SK-N-SH (cell line): ENCODE measurements around the gene ZBED5. TPM values are rescaled to one million over a fixed set of nuclear protein-coding genes. Genes with fewer than 3 reads are reported as not detected.

Experiments
- CTCF ChIA-PET: fragments of 300-600, 350-600 bp; formaldehyde crosslinking; extraction: SDS; loops from one replicate; lab custom pipeline; 2021; lab: Yijun Ruan, JAX
- POLR2A ChIA-PET: fragments of 350-600 bp; sonication (Branson Sonifier 250); formaldehyde crosslinking; extraction: SDS; loops from one replicate; lab custom pipeline; 2020; ENCODE audit warnings: antibody characterized with exemption, inconsistent platforms; lab: Yijun Ruan, JAX
- DNase-seq: peaks from one replicate; pipeline ENCODE4 v3.0.0; 2012
- H2AFZ ChIP-seq: fragments of 200-600 bp; sonication (generic); 2 replicates; pipeline ENCODE4 v1.8.1; 2016; ENCODE audit warnings: antibody characterized with exemption, mild to moderate bottlenecking, low read depth
- H3F3A ChIP-seq: fragments of 200-600 bp; sonication (generic); replicated peaks from 2 replicates; pipeline ENCODE3; 2016; ENCODE audit warnings: antibody characterized with exemption, mild to moderate bottlenecking; ENCODE audit not compliant: insufficient read depth
- H3K27ac ChIP-seq, 2 experiments: fragments of 200-500 bp in 1 of 2; fragments of 200-600 bp in 1 of 2; sonication (Bioruptor generic) in 1 of 2; sonication (generic), shearing (Covaris generic) in 1 of 2; 2 replicates each; pipeline versions ENCODE4 v1.5.1 to v1.6.1; 2014 to 2016; ENCODE audit warnings: low read depth in 2 of 2, inconsistent platforms in 1 of 2, low read length in 1 of 2, mild to moderate bottlenecking in 1 of 2, mixed read lengths in 1 of 2
- H3K27me3 ChIP-seq: fragments of 200-600 bp; sonication (generic), shearing (Covaris generic); 2 replicates; pipeline ENCODE4 v1.6.1; 2016; ENCODE audit warnings: mixed run types; ENCODE audit not compliant: insufficient read depth
- H3K36me3 ChIP-seq, 2 experiments: fragments of 200-500 bp in 1 of 2; fragments of 200-600 bp in 1 of 2; sonication (Bioruptor generic) in 1 of 2; sonication (generic) in 1 of 2; replicated peaks in 1 of 2; 2 replicates each; pipeline versions ENCODE3 to v1.5.1; 2014 to 2016; ENCODE audit warnings: low read length in 1 of 2, mild to moderate bottlenecking in 1 of 2; ENCODE audit not compliant: insufficient read depth in 2 of 2, control insufficient read depth in 1 of 2
- H3K4me1 ChIP-seq, 2 experiments: fragments of 200-500 bp in 1 of 2; fragments of 200-600 bp in 1 of 2; sonication (Bioruptor generic) in 1 of 2; sonication (generic), shearing (Covaris generic) in 1 of 2; 2 replicates each; pipeline versions ENCODE4 v1.5.1 to v1.6.1; 2014 to 2016; ENCODE audit warnings: low read depth in 1 of 2, low read length in 1 of 2, mixed run types in 1 of 2; ENCODE audit not compliant: insufficient read depth in 2 of 2, control insufficient read depth in 1 of 2
- H3K4me2 ChIP-seq: fragments of 200-600 bp; sonication (generic), shearing (Covaris generic); 2 replicates; pipeline ENCODE4 v1.6.1; 2017; ENCODE audit warnings: mixed run types
- H3K4me3 ChIP-seq, 2 experiments: fragments of 200-500 bp in 1 of 2; fragments of 200-600 bp in 1 of 2; sonication (Bioruptor generic) in 1 of 2; sonication (generic), shearing (Covaris generic) in 1 of 2; 2 replicates each; pipeline versions ENCODE4 v1.5.1 to v1.8.1; 2014 to 2016; ENCODE audit warnings: low read depth in 2 of 2, inconsistent platforms in 1 of 2, low read length in 1 of 2, mild to moderate bottlenecking in 1 of 2, mixed read lengths in 1 of 2, moderate library complexity in 1 of 2
- H3K79me2 ChIP-seq: fragments of 200-600 bp; sonication (generic); 2 replicates; pipeline ENCODE4 v1.8.1; 2017; ENCODE audit warnings: mild to moderate bottlenecking; ENCODE audit not compliant: insufficient read depth
- H3K9ac ChIP-seq: fragments of 200-600 bp; sonication (generic); 2 replicates; pipeline ENCODE4 v1.6.1; 2017; ENCODE audit warnings: mixed run types
- H3K9me2 ChIP-seq: fragments of 200-600 bp; sonication (generic); 2 replicates; pipeline ENCODE4 v1.6.1; 2017; ENCODE audit warnings: mixed run types
- H3K9me3 ChIP-seq: fragments of 200-600 bp; sonication (generic); 2 replicates; pipeline ENCODE4 v1.6.1; 2017; ENCODE audit warnings: mixed run types, mild to moderate bottlenecking, moderate library complexity
- H4K20me1 ChIP-seq: fragments of 200-600 bp; sonication (generic); 2 replicates; pipeline ENCODE4 v1.6.1; 2017; ENCODE audit warnings: mild to moderate bottlenecking, mixed run types; ENCODE audit not compliant: insufficient read depth
- CHD2 ChIP-seq: fragments of 150-350 bp; IDR thresholded peaks from 2 replicates; pipeline ENCODE4 v1.6.1; 2018; ENCODE audit warnings: low read length; ENCODE audit not compliant: partially characterized antibody
- EP300 ChIP-seq, 2 experiments: IDR thresholded peaks; 2 replicates each; pipeline versions ENCODE4 v1.4.0 to v1.6.1; 2012; ENCODE audit warnings: borderline replicate concordance in 1 of 2, low read depth in 1 of 2, low read length in 1 of 2
- EZH2phosphoT487 ChIP-seq: fragments of 200-600 bp; sonication (generic); IDR thresholded peaks from 2 replicates; pipeline ENCODE4 v1.6.1; 2017; ENCODE audit warnings: low read depth, mixed run types, mild to moderate bottlenecking, antibody characterized with exemption, moderate library complexity, borderline replicate concordance
- FOXM1 ChIP-seq: IDR thresholded peaks from 2 replicates; pipeline ENCODE4 v1.4.0; 2012; ENCODE audit warnings: low read depth, mild to moderate bottlenecking
- MEF2A ChIP-seq: IDR thresholded peaks from 2 replicates; pipeline ENCODE4 v1.4.0; 2012; ENCODE audit warnings: low read depth, borderline replicate concordance
- MXI1 ChIP-seq: IDR thresholded peaks from 2 replicates; pipeline ENCODE4 v1.6.1; 2012; ENCODE audit warnings: mild to moderate bottlenecking, low read depth, low read length, improper control_type of control experiment
- NFIC ChIP-seq: IDR thresholded peaks from 2 replicates; pipeline ENCODE4 v1.4.0; 2012; ENCODE audit warnings: borderline replicate concordance
- NRF1 ChIP-seq: IDR thresholded peaks from 2 replicates; pipeline ENCODE4 v1.6.1; 2012; ENCODE audit warnings: low read depth, mild to moderate bottlenecking, low read length
- POLR2AphosphoS5 ChIP-seq: IDR thresholded peaks from 2 replicates; pipeline ENCODE4 v1.6.1; 2012; ENCODE audit warnings: low read depth, low read length
- RAD21 ChIP-seq: IDR thresholded peaks from 2 replicates; pipeline ENCODE4 v1.6.1; 2012; ENCODE audit warnings: mild to moderate bottlenecking, low read length
- RCOR1 ChIP-seq: fragments of 150-350 bp; IDR thresholded peaks from 2 replicates; pipeline ENCODE4 v1.6.1; 2017; ENCODE audit warnings: antibody characterized with exemption, low read length
- SIN3A ChIP-seq: IDR thresholded peaks from 2 replicates; pipeline ENCODE4 v1.6.1; 2012; ENCODE audit warnings: low read depth, mild to moderate bottlenecking, low read length, moderate library complexity, borderline replicate concordance
- SMC3 ChIP-seq: IDR thresholded peaks from 2 replicates; pipeline ENCODE4 v1.6.1; 2012; ENCODE audit warnings: low read depth, low read length, improper control_type of control experiment
- TEAD4 ChIP-seq: IDR thresholded peaks from 2 replicates; pipeline ENCODE4 v1.4.0; 2012; ENCODE audit warnings: mild to moderate bottlenecking, borderline replicate concordance; ENCODE audit not compliant: insufficient read depth
- WGBS: methylation state at CpG from one replicate; pipeline ENCODE4 v1.1.6; 2017; ENCODE audit warnings: low lambda C conversion rate; 5-methylcytosine and 5-hydroxymethylcytosine counted together
- polyA plus RNA-seq, 3 experiments: library from polyadenylated mRNA; depleted of rRNA; stranded (reverse); fragments of >200 nt; gene quantifications; 2 replicates each; pipeline ENCODE4 v1.2.3, GENCODE V29; 2012
- TF ChIP-seq, protein P1 (sequence below): fragments of 200-600 bp; sonication (generic); IDR thresholded peaks from 2 replicates; pipeline ENCODE4 v1.6.1; 2017; ENCODE audit warnings: antibody characterized with exemption, mild to moderate bottlenecking, moderate library complexity
- TF ChIP-seq, protein P2 (sequence below): IDR thresholded peaks from 2 replicates; pipeline ENCODE4; 2012
- TF ChIP-seq, protein P3 (sequence below): IDR thresholded peaks from 2 replicates; pipeline ENCODE4 v1.6.1; 2012; ENCODE audit warnings: mild to moderate bottlenecking, low read depth, low read length, moderate library complexity

The ZBED5 gene
- polyA plus RNA-seq, 1 of the 3 experiments (the other 2 are of a cell fraction), result 23.5 TPM

DNA sequence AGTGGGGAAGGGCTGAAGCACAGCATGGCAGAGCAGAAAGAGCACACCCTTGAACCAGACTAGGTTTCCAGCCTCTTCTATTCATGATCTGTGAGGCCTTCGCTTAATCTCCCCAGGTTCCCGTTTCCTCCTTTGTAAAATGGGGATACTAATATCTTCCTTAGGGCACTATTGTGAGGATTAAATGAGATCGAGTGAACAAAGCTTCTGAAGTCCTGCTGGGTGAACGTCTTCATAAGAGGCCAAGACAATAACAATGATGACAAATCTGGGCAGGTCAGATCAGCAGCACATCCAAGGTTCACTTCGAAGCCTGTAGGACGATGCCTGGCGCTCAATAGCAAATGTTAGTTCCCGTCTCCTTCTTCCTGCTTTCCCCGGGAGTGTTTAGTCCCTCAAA is 38.6 kb upstream of the ZBED5 start:
- 87% methylated on average over 9 of the region's 9 CpGs for WGBS
- Histone ChIP-seq H3K4me2 (no peak overlapping the region), H4K20me1 (no peaks in the 10 kb centered on the region), H3K79me2 (no peaks in the 10 kb centered on the region), H3K27ac (no peak overlapping the region), H3K9me3 (no peaks in the 10 kb centered on the region), H3K9ac (no peak overlapping the region), H3K4me1 (peaks cover 21 to 29% of the 10 kb centered on the region in 2 experiments; a peak in 3 of 4 replicates), H3K36me3 (no peaks in the 10 kb centered on the region), H3K27me3 (no peaks in the 10 kb centered on the region), H3K4me3 (no peak overlapping the region), H3F3A (peaks cover 33% of the 10 kb centered on the region), H2AFZ (no peak overlapping the region), H3K9me2 (no peaks in the 10 kb centered on the region)
- TF ChIP-seq, protein P1, sequence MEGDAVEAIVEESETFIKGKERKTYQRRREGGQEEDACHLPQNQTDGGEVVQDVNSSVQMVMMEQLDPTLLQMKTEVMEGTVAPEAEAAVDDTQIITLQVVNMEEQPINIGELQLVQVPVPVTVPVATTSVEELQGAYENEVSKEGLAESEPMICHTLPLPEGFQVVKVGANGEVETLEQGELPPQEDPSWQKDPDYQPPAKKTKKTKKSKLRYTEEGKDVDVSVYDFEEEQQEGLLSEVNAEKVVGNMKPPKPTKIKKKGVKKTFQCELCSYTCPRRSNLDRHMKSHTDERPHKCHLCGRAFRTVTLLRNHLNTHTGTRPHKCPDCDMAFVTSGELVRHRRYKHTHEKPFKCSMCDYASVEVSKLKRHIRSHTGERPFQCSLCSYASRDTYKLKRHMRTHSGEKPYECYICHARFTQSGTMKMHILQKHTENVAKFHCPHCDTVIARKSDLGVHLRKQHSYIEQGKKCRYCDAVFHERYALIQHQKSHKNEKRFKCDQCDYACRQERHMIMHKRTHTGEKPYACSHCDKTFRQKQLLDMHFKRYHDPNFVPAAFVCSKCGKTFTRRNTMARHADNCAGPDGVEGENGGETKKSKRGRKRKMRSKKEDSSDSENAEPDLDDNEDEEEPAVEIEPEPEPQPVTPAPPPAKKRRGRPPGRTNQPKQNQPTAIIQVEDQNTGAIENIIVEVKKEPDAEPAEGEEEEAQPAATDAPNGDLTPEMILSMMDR, result no peak
- TF ChIP-seq SIN3A, result no peak
- no peak for TF ChIP-seq RAD21
- TF ChIP-seq, protein P2, sequence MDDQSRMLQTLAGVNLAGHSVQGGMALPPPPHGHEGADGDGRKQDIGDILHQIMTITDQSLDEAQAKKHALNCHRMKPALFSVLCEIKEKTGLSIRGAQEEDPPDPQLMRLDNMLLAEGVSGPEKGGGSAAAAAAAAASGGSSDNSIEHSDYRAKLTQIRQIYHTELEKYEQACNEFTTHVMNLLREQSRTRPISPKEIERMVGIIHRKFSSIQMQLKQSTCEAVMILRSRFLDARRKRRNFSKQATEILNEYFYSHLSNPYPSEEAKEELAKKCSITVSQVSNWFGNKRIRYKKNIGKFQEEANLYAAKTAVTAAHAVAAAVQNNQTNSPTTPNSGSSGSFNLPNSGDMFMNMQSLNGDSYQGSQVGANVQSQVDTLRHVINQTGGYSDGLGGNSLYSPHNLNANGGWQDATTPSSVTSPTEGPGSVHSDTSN, result no peak
- no peak for TF ChIP-seq SMC3
- TF ChIP-seq TEAD4, result no peak
- no peak for TF ChIP-seq CHD2
- no peak for TF ChIP-seq EZH2phosphoT487
- TF ChIP-seq EP300 (IDR thresholded peaks at IDR 0.05; ENCODE audit: borderline replicate concordance in 1 of 2, low read depth in 1 of 2, low read length in 1 of 2), result no peak
- TF ChIP-seq MEF2A, result no peak
- no peak for TF ChIP-seq POLR2AphosphoS5
- TF ChIP-seq RCOR1, result no peak
- no peak for DNase-seq
- POLR2A ChIA-PET, result no interaction called here
- CTCF ChIA-PET, result no interaction called here

DNA sequence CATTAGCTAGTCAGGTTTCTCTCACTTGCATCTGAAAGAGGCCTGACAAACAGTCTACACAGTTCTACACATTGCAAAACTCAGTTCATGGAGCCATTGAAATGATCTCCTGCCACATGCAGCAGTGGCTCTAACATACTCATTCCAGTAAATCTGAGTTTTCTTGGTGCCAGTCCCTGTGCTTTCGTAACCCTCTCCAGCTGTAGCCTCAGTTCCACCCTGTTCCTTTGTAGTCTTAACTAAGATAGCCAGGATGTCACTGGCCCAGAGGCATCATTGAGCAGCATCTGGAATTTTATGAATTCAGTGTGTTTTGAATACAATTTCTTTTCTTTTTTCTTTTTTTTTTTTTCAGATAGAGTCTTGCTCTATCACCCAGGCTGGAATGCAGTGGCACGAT is 37.4 kb upstream of the ZBED5 start:
- POLR2A ChIA-PET, result no interaction called here
- H3K9me3 ChIP-seq, result no peaks in the 10 kb centered on the region
- no peak overlapping the region for H3K9ac ChIP-seq

More for the DNA sequence above, 37.4 kb upstream of the ZBED5 start:
- 95% methylated on average over 2 of the region's 2 CpGs for WGBS
- CTCF ChIA-PET, result no interaction called here
- no peak overlapping the region for H3K4me3 ChIP-seq
- no peaks in the 10 kb centered on the region for H3K9me2 ChIP-seq
- no peak overlapping the region for H3K27ac ChIP-seq
- H2AFZ ChIP-seq, result no peak overlapping the region
- no peaks in the 10 kb centered on the region for H4K20me1 ChIP-seq
- peaks cover 17 to 22% of the 10 kb centered on the region in 2 experiments; a peak in 3 of 4 replicates for H3K4me1 ChIP-seq
- no peak for DNase-seq
- no peaks in the 10 kb centered on the region for H3K36me3 ChIP-seq
- H3K79me2 ChIP-seq, result no peaks in the 10 kb centered on the region
- TF ChIP-seq NFIC (no peak), FOXM1 (no peak), NRF1 (no peak), MXI1 (no peak)
- TF ChIP-seq, protein P3, sequence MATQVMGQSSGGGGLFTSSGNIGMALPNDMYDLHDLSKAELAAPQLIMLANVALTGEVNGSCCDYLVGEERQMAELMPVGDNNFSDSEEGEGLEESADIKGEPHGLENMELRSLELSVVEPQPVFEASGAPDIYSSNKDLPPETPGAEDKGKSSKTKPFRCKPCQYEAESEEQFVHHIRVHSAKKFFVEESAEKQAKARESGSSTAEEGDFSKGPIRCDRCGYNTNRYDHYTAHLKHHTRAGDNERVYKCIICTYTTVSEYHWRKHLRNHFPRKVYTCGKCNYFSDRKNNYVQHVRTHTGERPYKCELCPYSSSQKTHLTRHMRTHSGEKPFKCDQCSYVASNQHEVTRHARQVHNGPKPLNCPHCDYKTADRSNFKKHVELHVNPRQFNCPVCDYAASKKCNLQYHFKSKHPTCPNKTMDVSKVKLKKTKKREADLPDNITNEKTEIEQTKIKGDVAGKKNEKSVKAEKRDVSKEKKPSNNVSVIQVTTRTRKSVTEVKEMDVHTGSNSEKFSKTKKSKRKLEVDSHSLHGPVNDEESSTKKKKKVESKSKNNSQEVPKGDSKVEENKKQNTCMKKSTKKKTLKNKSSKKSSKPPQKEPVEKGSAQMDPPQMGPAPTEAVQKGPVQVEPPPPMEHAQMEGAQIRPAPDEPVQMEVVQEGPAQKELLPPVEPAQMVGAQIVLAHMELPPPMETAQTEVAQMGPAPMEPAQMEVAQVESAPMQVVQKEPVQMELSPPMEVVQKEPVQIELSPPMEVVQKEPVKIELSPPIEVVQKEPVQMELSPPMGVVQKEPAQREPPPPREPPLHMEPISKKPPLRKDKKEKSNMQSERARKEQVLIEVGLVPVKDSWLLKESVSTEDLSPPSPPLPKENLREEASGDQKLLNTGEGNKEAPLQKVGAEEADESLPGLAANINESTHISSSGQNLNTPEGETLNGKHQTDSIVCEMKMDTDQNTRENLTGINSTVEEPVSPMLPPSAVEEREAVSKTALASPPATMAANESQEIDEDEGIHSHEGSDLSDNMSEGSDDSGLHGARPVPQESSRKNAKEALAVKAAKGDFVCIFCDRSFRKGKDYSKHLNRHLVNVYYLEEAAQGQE, result no peak
- H3K4me2 ChIP-seq, result no peak overlapping the region
- no peaks in the 10 kb centered on the region for H3K27me3 ChIP-seq
- peaks cover 22% of the 10 kb centered on the region for H3F3A ChIP-seq
